Right renal cortex interstitium (tissue), 3 donors: Measurements from ENCODE around the gene PTPRH. TPM values are rescaled to one million over a fixed set of nuclear protein-coding genes. Genes with fewer than 3 reads are reported as not detected.

Experiments
- DNase-seq, 3 donors: peaks; one replicate each; pipeline ENCODE4 v3.0.0-alpha.2; 2013; ENCODE audit warnings: low read depth in 3 of 3, low spot score in 2 of 3
- polyA plus RNA-seq, 3 donors: library from polyadenylated mRNA; unstranded; fragments of 120-200 nt; gene quantifications; one replicate each; pipeline ENCODE4 v1.2.1, GENCODE V29; 2013; ENCODE audit not compliant: insufficient read length in 3 of 3

Gene PTPRH
- polyA plus RNA-seq, 3 donors: 0.04 to 0.07 (median 0.07) TPM

GRCh38 chr19:55137915-55138314 lies 71.4 kb downstream of the PTPRH start:
- DNase-seq: no peak

DNA sequence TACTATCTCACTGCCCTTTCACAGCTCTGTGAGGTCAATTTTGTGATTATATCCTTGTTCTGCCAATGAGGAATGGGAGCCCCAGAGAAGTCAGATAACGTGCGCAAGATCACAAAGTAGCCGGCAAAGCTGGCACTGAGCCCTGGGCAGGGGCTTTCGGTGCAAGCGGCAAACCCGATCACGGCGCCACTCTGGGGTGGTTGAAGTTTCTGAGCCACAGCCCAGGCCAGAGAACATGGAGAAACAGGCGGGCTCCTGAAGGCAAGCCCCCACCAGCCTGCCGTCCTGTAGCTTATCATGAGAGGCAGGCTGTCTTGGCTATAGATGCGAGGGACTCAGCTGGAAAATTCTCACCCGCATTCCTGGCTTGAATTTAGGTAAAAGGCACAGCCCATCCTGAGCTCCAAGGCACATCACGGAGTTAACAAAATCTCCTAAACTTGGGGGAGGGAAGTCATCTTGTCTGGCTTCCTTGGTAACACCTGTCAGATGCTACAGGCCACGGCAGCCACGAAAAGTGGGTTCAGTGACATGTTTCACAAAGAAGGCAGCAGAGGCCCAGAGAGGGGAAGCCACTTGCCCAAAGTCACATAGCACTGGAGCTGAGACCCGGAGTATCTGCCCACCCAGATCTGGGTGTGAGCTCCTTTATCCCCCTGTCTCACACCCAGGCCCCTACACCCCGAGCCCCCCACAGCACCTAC lies 72.8 kb downstream of the PTPRH start:
- no peak for DNase-seq

GRCh38 chr19:55134736-55135135 lies 74.6 kb downstream of the PTPRH start:
- DNase-seq: no peak

DNA sequence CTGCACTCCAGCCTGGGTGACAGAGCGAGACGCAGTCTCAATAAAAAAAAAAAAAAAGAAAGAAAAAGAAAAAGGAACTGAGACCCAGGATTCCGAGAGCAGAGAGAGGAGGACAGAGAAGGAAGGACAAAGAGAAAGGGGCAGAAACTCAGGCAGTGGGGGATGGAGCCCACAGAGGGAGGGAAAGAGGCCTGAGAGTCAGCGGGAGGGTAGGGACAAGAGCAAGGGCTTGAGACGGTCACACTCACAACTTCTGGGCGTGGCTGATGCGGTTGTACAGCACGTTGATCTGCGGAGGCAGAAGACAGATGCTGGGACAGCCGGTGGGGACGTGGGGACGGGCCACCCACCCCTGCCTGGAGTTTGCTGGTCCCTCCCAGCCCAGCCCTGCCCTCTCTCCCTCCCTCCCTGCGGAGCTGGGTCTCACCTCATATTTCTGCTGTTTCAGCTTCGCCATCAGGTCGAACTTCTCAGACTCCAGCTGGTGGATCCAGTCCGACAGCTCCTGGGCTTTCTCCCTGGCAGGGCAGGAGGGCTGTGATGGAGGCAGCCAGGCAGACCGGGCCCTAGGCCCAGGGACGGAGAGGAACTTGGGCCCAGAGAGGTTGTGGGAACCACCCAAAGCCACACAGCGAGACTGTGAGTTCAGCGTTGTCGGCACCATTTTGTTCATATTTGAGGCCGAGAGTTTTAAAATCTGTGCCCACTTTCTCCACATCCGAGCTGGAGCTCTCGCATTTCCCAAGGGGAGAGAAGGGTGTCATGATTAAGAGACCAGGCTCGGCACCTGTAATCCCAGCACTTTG lies 75.5 kb downstream of the PTPRH start:
- DNase-seq: no peak

DNA sequence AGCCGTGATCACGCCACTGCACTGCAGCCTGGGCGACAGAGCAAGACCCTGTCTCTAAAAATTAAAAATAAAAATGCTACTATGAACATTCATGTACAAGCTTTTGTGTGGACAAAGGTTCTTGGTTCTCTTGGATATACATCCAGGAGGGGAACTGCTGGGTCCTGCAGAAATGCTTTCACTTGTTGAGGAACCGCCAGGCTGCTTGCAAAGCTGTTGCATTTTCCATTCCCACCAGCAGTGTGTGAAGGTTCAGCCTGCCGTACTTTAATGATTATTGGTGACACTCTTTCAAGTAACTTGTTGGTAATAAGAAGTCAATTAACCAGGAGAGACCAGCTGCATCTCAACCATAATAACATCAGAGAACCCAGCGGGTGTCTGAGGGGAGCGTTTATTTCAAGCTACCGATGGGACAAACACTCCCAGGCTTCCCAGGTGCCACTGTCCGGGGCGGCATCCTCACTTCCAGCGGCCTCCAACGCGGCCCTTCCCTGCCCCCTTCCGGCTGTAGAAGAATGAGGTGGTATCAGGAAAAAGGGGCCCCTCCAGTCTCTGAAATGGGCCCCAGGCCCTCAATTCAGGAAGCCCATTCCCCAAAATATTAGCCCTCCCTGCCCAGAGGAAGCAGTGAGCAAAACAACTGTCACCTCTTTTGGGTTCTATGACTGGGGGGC lies 76.7 kb downstream of the PTPRH start:
- DNase-seq: no peak

DNA sequence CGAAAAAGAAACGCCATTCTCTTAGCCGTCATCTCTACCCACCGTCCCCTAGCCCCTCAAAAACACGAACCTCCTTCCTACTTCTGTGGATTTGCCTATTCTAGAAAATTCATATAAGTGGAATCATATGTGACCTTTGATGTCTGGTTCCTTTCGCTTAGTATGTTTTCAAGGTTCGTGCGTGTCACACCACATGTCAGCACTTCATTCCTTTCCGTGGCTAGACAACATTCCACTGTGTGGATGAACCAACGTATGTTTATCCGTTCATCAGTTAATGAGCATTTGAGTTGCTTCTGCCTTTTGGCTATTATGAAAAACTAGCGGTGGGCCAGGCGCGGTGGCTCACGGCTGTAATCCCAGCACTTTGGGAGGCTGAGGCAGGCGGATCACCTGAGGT lies 77.9 kb downstream of the PTPRH start:
- no peak for DNase-seq

Other genes with a start within 250 kb of the PTPRH start
- 10 to 100 TPM in 2 of 3 donors, 1 to 10 TPM in 1; 6.9 to 25.8 (median 20.5) TPM for gene NLRP2, start 243.1 kb downstream of the PTPRH start, polyA plus RNA-seq
- 1 to 10 TPM in 1 of 3 donors, under 1 TPM in 2; 0.31 to 1.1 (median 0.39) TPM for gene GP6, start 171.2 kb downstream of the PTPRH start, polyA plus RNA-seq
- gene RDH13, start 146.4 kb downstream of the PTPRH start, polyA plus RNA-seq: 10 to 100 TPM; 16.9 to 21.0 (median 17.0) TPM
- 10 to 100 TPM; 40.0 to 48.6 (median 47.5) TPM for gene EPS8L1, start 133.6 kb downstream of the PTPRH start, polyA plus RNA-seq
- 10 to 100 TPM; 60.0 to 64.3 (median 64.1) TPM for gene PPP1R12C, start 91.9 kb downstream of the PTPRH start, polyA plus RNA-seq
- 1 to 10 TPM; 2.1 to 7.7 (median 3.9) TPM for gene TNNT1, start 60.3 kb downstream of the PTPRH start, polyA plus RNA-seq
- gene TNNI3, start 51.8 kb downstream of the PTPRH start, polyA plus RNA-seq: 1 to 10 TPM; 2.9 to 4.9 (median 4.8) TPM
- 1 to 10 TPM; 5.4 to 7.9 (median 6.9) TPM for gene DNAAF3, start 42.9 kb downstream of the PTPRH start, polyA plus RNA-seq
- gene SYT5, start 29.2 kb downstream of the PTPRH start, polyA plus RNA-seq: under 1 TPM; 0.18 to 0.60 (median 0.41) TPM
- gene TMEM86B, start 19.3 kb upstream of the PTPRH start, polyA plus RNA-seq: 1 to 10 TPM; 1.7 to 2.4 (median 2.2) TPM
- gene PPP6R1, start 49.5 kb upstream of the PTPRH start, polyA plus RNA-seq: 10 to 100 TPM; 37.4 to 49.3 (median 39.1) TPM
- gene HSPBP1, start 70.6 kb upstream of the PTPRH start, polyA plus RNA-seq: 10 to 100 TPM; 23.1 to 29.3 (median 25.7) TPM
- gene BRSK1, start 74.5 kb upstream of the PTPRH start, polyA plus RNA-seq: 10 to 100 TPM; 11.5 to 13.1 (median 11.8) TPM
- gene TMEM150B, start 115.8 kb upstream of the PTPRH start, polyA plus RNA-seq: 1 to 10 TPM in 2 of 3 donors, under 1 TPM in 1; 0.83 to 1.6 (median 1.1) TPM
- 10 to 100 TPM; 12.1 to 13.9 (median 13.4) TPM for gene KMT5C, start 130.4 kb upstream of the PTPRH start, polyA plus RNA-seq
- under 1 TPM; 0.31 to 0.97 (median 0.54) TPM for gene COX6B2, start 145.2 kb upstream of the PTPRH start, polyA plus RNA-seq
- under 1 TPM in 1 of 3 donors, not detected in 2; 0.06 TPM for gene GARIN5B, start 153.8 kb upstream of the PTPRH start, polyA plus RNA-seq
- gene IL11, start 161.0 kb upstream of the PTPRH start, polyA plus RNA-seq: 1 to 10 TPM in 1 of 3 donors, under 1 TPM in 2; 0.69 to 1.0 (median 0.90) TPM
- gene TMEM190, start 167.3 kb upstream of the PTPRH start, polyA plus RNA-seq: under 1 TPM in 2 of 3 donors, not detected in 1; 0.23 to 0.36 TPM
- gene TMEM238, start 174.8 kb upstream of the PTPRH start, polyA plus RNA-seq: under 1 TPM; 0.15 to 0.42 (median 0.32) TPM
- gene RPL28, start 176.4 kb upstream of the PTPRH start, polyA plus RNA-seq: 100 to 1,000 TPM; 731 to 916 (median 764) TPM
- 10 to 100 TPM; 38.8 to 53.3 (median 46.7) TPM for gene UBE2S, start 198.3 kb upstream of the PTPRH start, polyA plus RNA-seq
- gene SHISA7, start 233.8 kb upstream of the PTPRH start, polyA plus RNA-seq: under 1 TPM; 0.11 to 0.19 (median 0.13) TPM